Thoracic aorta (tissue), 2 donors: ENCODE data around the gene PPARG. TPM values are rescaled to one million over a fixed set of nuclear protein-coding genes. Genes with fewer than 3 reads are reported as not detected.
"Not testable (repeated sequence)": the region's sequence is repeated elsewhere in the genome, so short reads cannot be mapped to it uniquely, and the experiment has no call there.

Experiments used
- ATAC-seq: fragments of 150-250 bp; one replicate; pipeline ENCODE4 v1.8.0; 2017; ENCODE audit warnings: low read depth; ENCODE audit not compliant: insufficient number of reproducible peaks, low FRiP score
- DNase-seq: peaks from one replicate; pipeline ENCODE4 v3.0.0-alpha.2; 2020; ENCODE audit warnings: low spot score
- H3K27ac ChIP-seq, 2 donors: fragments of 200-600 bp; sonication (generic); 1 replicate in 1 of 2; 2 replicates in 1 of 2; pipeline ENCODE4 v1.5.1; 2016; ENCODE audit warnings: mild to moderate bottlenecking in 2 of 2, moderate library complexity in 2 of 2
- H3K27me3 ChIP-seq: fragments of 200-600 bp; sonication (generic); replicated peaks from 2 replicates; pipeline ENCODE4 v1.6.0; 2016; ENCODE audit warnings: mild to moderate bottlenecking; ENCODE audit not compliant: insufficient read depth
- H3K36me3 ChIP-seq: fragments of 200-600 bp; sonication (generic); one replicate; pipeline ENCODE4 v1.5.1; 2016
- H3K4me1 ChIP-seq, 2 donors: fragments of 200-600 bp; sonication (generic); 1 replicate in 1 of 2; 2 replicates in 1 of 2; pipeline versions ENCODE4 v1.5.1 to v1.6.0; 2016; ENCODE audit warnings: low read depth in 2 of 2, mild to moderate bottlenecking in 1 of 2; ENCODE audit not compliant: control insufficient read depth in 1 of 2
- H3K4me3 ChIP-seq: fragments of 200-600 bp; sonication (generic); 2 replicates; pipeline ENCODE4 v1.5.1; 2016; ENCODE audit warnings: mild to moderate bottlenecking
- H3K9me3 ChIP-seq: fragments of 200-600 bp; sonication (generic); 2 replicates; pipeline ENCODE4 v1.5.1; 2016
- CTCF ChIP-seq: fragments of 200-600 bp; sonication (generic); IDR thresholded peaks from one replicate; pipeline ENCODE4 v1.5.1; 2019; ENCODE audit warnings: antibody characterized with exemption
- total RNA-seq, 2 donors: library from RNA; depleted of rRNA; stranded (reverse); fragments of >200 nt; gene quantifications; one replicate each; pipeline versions ENCODE4 v1.1.0 to v1.2.3, GENCODE V29; 2016

PPARG gene
- total RNA-seq, 2 donors from 2014 or later: 8.5 to 13.1 TPM

DNA sequence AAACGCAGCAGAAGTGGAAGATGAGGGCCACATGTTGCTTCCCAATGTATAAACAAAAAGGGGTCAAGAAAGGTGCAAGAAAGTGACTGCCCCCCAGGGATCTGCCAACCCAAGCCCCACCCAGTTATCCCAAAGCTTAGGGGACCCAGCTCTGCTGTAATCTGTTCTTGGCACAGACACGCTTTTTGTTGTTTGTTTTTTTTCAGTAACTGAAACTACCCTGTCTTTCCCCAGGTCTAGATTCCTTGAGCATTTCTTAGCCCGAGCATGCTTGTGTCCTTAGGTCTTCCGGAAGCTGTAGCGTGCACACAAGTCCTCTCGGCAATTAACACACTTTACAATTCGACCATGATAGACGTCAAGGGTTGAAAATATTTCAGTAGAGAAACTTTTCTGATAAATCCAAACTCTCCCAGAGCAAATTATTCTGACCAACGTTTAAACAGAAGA is 8.5 kb upstream of the PPARG start:
- no peak for ATAC-seq
- no peak for DNase-seq
- Histone ChIP-seq H3K36me3 (no peaks in the 10 kb centered on the region), H3K9me3 (no peaks in the 10 kb centered on the region), H3K27me3 (no peaks in the 10 kb centered on the region), H3K4me3 (no peak overlapping the region), H3K27ac (no peak overlapping the region), H3K4me1 (no peaks in the 10 kb centered on the region)
- no peak for TF ChIP-seq CTCF

GRCh38 chr3:12284591-12284990 is 4.3 kb upstream of the PPARG start:
- TF ChIP-seq CTCF: no peak
- ATAC-seq: no peak
- no peaks in the 10 kb centered on the region for H3K27me3 ChIP-seq

DNA sequence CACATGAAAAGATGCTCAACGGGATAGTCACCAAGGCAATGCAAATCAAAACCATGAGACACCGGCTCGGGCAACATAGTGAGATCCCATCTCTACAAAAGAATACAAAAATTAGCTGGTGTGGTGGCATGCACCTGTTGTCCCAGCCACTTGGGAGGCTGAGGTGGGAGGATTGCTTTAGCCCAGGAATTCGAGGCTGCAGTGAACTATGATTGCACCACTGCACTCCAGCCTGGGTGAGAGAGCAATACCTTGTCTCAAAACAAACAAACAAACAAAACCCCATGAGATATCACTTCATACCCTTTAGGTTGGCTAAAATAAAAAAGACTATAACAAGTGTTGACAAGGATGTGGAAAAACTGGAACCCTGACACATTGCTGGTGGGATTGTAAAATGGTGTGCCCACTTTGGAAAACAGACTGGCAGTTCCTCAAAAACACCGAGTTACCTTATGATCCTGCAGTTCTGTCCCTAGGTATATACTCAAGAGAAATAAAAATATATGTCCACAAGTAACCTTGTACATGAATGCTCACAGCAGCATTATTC is 3.8 kb upstream of the PPARG start:
- Histone ChIP-seq H3K36me3 (no peaks in the 10 kb centered on the region), H3K4me3 (no peak overlapping the region), H3K27me3 (no peaks in the 10 kb centered on the region), H3K9me3 (no peaks in the 10 kb centered on the region), H3K27ac (no peak overlapping the region), H3K4me1 (peaks cover 0 to 13% of the 10 kb centered on the region in 2 donors)
- no peak for ATAC-seq
- DNase-seq: no peak
- TF ChIP-seq CTCF: no peak

More at GRCh38 chr3:12284591-12284990, 4.3 kb upstream of the PPARG start:
- Histone ChIP-seq H3K4me3 (no peak overlapping the region), H3K9me3 (no peaks in the 10 kb centered on the region), H3K27ac (no peak overlapping the region), H3K36me3 (no peaks in the 10 kb centered on the region), H3K4me1 (peaks cover 0 to 13% of the 10 kb centered on the region in 2 donors)
- DNase-seq: no peak

- H3K27me3 ChIP-seq, H3K36me3 ChIP-seq, DNase-seq, ATAC-seq, H3K27ac ChIP-seq, H3K9me3 ChIP-seq, H3K4me3 ChIP-seq: not testable (repeated sequence)
- H3K4me1 ChIP-seq: peaks cover 0 to 13% of the 10 kb centered on the region in 2 donors
These were observed 3.1 kb upstream of the PPARG start for GRCh38 chr3:12285779-12286178.

DNA sequence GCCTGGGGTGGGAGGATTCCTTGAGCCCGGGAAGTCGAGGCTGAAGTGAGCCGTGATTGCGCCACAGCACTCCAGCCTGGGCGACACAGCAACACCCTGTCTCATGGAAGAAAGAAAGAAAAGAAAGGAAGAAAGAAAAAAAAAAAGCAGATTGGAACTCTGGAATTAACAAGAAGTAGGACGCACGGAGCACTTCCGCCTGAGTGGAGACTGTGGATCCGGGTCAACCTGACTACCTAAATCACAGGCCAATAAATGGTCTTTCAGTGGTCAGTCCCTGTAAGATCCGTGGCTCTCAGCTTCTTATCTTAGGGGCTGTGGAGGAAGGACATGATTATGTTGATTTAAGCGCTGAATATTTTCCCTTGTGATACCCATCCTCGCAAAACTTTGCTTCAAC is 2.4 kb upstream of the PPARG start:
- no peak for DNase-seq
- no peaks in the 10 kb centered on the region for H3K36me3 ChIP-seq
- no peak overlapping the region for H3K27ac ChIP-seq
- no peaks in the 10 kb centered on the region for H3K9me3 ChIP-seq
- H3K27me3 ChIP-seq: no peaks in the 10 kb centered on the region
- peaks cover 0 to 13% of the 10 kb centered on the region in 2 donors for H3K4me1 ChIP-seq
- ATAC-seq: no peak
- TF ChIP-seq CTCF: no peak
- no peak overlapping the region for H3K4me3 ChIP-seq
